Glomerular visceral epithelial cell (primary cell): ENCODE results near the gene PIGV.

Experiments used
- DNase-seq: peaks from one replicate; pipeline ENCODE4 v3.0.0-alpha.2; 2016; ENCODE audit errors: extremely low spot score

Gene PIGV

DNA sequence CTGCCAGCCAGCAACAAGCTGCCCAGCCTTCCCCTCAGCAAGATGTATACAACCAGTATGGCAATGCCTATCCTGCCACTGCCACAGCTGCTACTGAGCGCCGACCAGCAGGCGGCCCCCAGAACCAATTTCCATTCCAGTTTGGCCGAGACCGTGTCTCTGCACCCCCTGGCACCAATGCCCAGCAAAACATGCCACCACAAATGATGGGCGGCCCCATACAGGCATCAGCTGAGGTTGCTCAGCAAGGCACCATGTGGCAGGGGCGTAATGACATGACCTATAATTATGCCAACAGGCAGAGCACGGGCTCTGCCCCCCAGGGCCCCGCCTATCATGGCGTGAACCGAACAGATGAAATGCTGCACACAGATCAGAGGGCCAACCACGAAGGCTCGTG is 13.3 kb upstream of the PIGV start:
- no peak for DNase-seq

DNA sequence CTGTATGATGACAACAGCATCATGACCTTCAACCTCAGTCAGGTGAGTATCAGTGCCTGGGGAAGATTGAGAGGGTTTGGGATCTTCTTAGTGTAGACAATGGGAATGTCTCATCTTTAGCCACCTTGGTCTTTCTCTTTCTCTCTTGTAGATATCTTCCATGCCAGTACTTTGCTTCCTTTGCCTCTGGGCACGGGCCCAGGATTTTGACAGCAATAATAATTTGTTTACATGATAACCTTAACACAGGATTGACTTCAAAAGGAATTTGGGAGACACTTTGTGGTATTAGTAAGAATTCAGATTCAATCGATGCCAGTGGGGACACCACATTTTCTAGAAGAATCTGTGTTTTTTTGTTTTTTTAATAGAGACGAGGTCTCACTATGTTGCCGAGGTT is 12.1 kb upstream of the PIGV start:
- no peak for DNase-seq

DNA sequence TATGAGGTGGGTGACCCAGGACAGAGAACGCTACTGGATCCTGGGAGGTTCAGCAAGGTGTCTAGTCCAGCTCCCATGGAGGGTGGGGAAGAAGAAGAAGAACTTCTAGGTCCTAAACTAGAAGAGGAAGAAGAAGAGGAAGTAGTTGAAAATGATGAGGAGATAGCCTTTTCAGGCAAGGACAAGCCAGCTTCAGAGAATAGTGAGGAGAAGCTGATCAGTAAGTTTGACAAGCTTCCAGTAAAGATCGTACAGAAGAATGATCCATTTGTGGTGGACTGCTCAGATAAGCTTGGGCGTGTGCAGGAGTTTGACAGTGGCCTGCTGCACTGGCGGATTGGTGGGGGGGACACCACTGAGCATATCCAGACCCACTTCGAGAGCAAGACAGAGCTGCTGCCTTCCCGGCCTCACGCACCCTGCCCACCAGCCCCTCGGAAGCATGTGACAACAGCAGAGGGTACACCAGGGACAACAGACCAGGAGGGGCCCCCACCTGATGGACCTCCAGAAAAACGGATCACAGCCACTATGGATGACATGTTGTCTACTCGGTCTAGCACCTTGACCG is 8.6 kb upstream of the PIGV start:
- DNase-seq, result no peak

DNA sequence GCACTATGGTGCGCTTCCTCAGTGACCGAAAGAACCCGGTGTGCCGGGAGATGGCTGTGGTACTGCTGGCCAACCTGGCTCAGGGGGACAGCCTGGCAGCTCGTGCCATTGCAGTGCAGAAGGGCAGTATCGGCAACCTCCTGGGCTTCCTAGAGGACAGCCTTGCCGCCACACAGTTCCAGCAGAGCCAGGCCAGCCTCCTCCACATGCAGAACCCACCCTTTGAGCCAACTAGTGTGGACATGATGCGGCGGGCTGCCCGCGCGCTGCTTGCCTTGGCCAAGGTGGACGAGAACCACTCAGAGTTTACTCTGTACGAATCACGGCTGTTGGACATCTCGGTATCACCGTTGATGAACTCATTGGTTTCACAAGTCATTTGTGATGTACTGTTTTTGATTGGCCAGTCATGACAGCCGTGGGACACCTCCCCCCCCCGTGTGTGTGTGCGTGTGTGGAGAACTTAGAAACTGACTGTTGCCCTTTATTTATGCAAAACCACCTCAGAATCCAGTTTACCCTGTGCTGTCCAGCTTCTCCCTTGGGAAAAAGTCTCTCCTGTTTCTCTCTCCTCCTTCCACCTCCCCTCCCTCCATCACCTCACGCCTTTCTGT is 7.3 kb upstream of the PIGV start:
- DNase-seq, result no peak

DNA sequence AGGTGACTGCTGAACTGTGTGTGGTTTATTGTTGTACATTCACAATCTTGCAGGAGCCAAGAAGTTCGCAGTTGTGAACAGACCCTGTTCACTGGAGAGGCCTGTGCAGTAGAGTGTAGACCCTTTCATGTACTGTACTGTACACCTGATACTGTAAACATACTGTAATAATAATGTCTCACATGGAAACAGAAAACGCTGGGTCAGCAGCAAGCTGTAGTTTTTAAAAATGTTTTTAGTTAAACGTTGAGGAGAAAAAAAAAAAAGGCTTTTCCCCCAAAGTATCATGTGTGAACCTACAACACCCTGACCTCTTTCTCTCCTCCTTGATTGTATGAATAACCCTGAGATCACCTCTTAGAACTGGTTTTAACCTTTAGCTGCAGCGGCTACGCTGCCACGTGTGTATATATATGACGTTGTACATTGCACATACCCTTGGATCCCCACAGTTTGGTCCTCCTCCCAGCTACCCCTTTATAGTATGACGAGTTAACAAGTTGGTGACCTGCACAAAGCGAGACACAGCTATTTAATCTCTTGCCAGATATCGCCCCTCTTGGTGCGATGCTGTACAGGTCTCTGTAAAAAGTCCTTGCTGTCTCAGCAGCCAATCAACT is 6.4 kb upstream of the PIGV start:
- DNase-seq, result no peak

DNA sequence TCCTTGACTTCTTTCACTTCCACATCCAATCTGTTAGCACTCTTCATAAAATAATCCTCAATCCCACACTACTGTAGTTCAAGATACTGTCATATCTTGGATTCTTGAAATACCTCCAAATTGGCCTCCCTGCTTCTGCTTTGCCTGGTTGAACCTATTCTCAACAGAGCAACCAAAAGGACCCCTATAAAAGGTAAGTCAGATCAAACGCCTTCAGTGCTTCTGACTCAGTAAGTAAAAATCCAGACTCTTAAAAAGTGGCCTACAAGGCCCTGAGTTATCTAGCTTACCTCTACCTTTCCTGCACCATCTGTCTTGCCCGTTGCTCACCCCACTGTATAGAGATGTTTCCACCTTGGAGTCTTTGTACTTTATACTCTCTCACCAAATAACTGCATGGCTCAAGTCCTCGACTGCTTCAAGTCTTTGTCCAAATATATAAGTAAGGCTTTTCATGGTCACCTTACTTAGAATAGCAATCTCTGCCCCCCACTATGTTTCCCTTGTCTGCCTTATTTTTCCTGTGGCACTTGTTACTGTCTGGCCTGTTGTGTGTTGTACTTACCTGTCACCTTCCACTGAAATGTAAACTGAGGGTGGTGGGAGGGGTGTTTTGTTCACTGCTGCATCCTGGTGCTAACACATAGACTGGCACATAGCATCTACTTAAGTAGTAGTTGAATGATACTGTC is 5.1 kb upstream of the PIGV start:
- DNase-seq, result no peak

DNA sequence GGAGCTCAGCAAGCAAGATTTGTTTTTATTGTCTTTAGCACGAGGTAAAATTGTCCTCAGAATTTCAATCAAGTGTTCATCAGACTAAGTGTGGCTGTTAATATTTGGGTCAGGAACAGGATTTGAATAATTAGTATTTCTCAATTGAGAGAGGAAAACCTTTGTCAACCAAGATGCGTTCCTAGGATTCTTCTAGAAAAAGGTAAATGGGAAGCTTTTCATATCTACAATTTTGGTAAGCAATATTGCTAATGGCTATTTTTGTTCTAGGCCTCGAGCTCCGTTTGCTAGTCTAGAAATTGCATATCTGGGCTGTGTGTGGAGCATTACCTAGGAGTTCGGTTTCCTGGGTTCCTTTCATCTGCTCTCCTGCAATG is 4.1 kb upstream of the PIGV start:
- DNase-seq, result no peak

DNA sequence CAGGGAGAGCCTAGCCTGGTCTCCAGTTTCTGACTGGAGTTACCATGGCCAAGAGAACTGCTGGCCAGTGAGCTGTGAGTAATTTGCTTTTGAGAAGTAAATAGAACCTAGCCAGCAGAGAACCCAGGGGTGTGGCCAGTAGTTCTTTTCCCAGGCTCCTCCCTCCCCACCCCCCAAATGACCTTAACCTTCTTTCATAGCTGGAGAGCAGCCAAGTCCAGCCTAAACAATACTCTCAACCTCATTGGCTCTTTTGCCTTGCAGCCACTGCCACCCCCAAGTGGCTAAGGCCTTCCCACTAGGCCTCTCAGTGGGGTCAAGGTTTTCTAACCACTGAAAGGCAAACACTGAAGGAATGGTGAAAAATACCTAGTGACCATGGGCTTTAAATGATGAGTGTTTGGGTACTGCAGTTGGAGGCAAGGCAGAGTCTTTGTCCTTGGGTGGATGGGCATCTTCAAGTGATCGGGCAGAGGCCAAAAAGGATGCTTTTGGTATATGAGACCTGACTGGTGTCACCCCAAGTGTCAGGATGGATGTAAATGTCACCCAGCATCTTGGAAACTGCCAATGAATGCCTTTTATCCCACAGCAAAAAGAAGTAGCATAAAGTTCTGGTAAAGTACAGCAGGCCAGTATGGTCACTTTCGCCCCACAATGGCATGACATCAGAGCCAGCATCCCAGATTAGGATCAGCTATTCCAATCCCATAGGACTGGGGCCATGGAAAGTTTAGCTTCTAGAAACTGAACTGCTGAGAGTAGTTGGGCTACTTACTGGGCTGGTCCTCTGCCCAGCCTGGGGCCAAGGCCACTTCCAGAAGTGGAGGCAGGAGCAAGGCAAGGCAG is 3.5 kb upstream of the PIGV start:
- peak; percentile 54 for DNase-seq

DNA sequence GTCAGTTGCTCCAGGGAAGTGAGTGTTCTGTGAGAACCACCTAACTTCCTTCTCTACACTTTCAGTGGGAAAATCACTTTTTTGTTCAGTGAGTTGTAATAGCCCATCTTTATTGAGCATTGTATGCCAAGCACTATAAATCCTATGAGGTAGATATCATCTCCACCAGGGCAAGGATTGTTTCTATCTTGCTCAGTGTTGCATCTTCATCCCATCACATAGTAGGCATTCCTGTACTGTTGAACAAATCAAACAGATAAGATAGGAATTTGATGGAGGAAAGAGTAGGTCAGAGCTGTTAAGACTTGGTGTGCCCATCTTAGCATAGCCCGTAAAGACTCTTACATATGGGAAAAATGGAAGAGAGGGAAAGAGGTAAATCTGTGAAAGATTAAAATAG is 2.9 kb upstream of the PIGV start:
- DNase-seq, result no peak

DNA sequence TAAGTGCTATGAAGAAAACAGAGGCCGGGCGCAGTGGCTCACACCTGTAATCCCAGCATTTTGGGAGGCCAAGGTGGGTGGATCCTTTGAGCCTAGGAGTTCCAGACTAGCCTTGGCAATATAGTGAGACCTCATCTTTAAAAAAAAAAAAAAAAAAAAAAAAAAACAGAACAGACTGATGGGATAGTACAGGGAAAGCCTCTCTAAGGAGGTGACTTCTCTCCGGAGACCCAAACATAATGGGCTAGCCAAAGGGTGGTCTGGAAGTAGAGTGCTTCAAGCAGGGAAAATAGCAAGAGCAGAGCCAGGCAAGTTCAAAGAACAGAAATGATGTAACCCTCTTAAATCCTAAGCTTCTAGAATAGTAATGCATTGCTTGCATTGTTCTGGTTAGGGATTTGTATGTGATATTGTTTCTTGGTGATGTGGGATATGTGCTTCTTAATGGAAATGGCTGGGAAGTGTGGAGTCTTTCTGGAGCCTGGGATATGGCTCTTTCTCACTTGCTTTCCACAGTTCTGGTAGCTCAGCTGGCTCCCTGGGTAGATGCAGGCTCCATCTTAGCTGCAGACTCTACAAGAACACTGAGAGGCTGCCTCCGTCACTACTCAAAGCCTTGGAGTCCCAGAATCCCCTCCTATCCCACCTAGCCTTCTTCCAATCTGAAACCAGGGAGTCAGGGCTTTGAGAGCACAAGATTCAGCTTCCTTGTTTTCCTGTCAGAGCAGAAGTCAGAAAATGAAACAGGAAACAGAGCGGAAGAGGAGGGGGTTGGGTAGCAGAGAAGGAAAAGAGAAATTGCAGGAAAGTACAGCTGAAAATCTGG is 1.9 kb upstream of the PIGV start:
- no peak for DNase-seq

DNA sequence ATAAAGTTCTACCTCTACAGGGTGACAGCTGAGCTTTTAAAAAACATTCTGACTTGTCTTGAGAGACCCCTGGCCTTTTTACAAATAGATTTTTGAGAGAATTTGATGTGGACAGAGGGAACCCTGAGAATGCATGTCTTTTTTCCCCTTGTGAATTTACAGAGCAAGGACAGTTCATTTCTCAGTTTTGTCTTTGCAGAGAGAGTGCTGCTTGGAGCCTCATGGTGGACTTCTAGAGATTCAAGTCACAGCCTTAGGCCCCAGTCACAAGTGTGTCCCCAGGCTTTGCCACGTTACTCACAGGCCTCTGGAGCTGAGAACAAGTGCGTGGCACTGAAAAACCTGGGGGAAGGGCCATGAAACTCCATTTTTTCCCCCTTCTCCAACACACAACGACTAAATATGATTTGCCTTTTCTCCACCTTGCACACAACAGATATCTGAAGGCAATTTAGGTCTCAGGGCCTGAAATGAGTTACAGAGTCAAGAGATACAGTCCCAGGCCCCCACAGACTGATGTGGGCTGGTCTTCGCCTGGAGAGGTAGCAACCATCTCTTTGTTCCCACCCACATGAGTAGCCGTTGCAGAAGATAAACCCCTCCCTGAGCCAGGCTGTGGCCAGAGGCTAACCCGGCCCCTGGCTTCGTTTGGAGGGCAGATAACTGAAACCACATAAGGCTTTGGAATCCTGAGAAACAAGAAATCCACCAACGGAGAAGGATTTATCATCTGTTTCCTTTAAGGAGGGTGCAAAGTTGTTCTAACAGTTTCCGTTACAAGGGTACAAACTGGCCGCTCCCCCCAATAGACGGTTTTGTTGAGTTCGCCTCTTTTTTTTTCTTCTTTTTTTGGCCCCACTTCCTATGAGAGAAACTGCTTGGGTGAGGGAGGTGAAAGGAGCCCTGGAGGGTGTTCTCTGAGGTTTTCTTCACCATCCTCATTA is 1.0 kb upstream of the PIGV start:
- peak; percentile 82 for DNase-seq

DNA sequence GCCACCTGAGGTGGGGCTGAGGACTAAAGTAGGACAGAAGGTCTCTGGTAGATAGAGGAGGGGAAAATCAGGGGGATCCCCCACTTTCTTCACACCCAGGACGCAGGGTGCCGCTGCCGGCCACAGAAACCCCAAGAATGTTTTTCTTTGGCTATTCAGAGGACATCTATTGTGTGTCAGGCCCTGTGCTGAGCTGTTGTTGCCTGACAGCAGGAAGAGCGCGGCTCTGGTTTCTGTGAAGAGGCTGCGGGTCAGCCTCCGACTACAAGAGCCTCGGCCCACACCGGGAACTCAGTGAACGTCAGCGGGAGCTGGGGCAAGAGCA is 407 bp upstream of the PIGV start:
- DNase-seq, result peak; percentile 75

DNA sequence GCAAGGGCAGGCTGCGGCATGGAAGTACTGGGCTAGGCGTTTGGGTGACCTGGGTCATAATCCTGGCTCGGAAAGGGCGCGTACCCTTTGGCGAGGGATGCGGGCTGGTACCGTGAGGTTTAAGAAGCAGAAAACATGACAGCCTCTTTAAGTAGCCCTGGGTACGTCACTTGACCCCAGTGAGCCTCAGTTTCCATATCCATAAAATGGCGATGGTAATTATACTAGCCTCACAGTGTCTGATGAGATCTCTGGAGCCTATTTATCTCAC is 700 bp downstream of the PIGV start:
- DNase-seq, result no peak

DNA sequence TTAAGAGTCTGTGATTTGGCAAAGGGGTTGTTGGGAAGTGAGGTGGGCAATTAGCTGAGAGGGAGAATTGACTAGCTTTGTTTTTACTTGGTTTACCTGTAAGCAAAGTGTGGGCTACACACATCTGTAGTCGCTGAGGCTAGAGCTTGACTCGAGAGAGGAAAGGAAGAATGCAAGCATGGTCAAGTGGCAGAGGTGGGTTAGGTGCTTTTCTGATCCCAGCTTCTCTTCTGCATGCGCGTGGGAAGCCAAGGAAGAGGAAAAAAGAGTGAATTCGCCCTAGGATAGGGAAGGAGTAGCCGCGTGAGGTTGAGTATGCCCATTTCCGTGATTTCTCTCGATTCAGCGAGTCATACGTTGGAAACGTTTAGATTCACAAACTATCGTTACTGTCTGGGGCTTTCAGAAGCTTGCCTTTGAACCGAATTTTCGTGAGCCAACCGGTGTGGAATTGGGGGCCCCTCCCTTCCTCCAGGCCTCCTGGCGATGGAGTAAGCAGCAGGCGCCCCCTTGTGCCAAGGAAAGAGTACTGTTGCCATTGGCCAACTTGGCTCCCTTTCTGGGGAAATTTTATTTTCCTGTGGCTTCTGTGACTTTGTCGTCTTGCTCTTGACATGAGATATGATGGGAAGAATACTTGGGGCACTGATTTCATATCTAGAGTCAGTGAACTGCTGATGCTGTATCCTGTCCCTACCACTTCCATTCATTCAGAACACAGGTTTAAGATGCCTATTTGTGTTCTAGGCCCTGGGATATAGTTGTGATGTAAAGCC is 1.3 kb downstream of the PIGV start:
- DNase-seq, result peak; percentile 84

DNA sequence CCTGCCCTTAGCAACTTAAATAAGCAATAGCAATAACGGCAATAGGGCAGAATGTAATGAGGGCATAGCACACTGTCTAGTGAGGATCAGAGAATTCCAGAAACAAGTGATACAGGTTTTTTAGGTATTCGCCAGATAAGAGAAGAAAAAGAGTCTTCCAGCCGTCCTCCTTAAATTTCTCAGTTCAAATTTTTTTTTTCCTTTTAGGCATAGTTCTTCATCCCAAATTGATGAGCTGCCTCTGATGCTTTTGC is 1.8 kb downstream of the PIGV start:
- DNase-seq, result no peak

DNA sequence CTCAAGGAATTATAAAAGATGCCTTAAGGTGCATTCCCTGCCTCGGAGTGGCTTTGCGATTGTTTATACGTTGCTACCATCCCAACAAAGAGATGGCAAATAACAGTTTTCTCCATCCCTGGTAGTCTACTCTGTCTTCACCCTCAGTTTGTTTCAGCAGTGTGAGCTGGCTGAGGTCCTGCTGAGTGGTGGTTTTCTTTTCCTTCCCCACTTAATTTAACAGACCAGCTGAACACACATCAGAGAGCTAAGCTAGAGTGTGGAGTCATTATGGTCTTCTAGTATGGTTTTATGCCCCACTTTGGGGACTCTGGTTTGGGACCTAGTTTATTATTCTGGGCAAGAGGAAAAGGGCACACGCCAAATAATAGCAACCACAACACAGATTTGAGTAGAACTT is 2.2 kb downstream of the PIGV start:
- DNase-seq, result no peak

DNA sequence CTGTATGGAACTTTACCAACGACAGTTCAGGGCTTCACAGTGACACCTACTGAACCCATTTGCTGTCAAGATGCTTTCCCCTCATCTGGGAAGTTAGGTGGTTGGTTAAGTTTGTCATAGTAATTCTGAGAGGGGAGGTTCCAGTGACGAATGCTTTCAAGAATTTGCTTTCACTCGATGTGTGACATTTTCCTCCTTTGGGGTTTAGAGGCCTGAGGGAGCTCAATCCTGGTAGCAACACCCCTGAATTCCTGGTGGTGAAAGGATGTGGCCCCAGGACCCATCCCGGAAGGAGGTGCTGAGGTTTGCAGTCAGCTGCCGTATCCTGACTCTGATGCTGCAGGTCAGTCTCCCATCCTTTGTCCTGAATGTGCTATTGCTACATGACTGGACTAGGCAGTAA is 2.8 kb downstream of the PIGV start:
- DNase-seq, result peak; percentile 47

DNA sequence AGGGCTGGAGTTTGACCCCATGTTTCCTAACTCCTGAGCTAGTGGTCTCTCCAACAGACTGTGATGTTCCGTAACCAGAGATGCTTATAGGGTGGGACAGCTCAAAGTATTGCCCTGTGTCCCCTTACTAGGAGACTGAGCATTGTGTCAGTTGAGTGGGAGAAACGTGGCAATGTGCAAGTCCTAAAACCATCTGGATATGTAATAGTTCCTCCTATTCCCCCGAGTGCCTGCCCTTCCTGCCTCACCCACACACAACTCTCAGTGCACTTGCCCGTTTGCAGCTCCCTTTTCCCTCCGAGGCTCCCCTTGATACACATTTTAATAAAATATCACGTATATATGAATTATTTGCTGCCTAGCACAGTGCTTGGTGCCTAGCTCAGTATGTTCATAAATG is 3.4 kb downstream of the PIGV start:
- no peak for DNase-seq

DNA sequence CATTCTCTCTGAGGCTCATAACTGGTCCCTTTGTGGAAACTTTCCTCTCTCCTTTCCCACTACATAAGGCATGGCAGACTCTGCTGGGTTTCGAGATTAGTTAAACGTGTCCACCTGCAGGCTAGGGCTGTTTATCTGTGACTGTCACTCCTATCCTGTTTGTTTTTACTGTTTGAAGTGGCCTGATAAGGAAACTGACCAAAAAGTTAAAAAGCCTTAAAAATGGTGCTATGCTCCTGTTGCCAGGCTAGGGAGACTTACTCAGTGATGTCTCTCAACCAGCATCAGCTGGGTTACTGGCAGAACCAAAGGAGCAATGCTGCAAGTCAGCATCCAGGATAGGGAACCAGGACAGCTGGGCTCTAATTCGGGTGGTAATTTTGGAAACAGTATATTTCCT is 3.9 kb downstream of the PIGV start:
- no peak for DNase-seq

DNA sequence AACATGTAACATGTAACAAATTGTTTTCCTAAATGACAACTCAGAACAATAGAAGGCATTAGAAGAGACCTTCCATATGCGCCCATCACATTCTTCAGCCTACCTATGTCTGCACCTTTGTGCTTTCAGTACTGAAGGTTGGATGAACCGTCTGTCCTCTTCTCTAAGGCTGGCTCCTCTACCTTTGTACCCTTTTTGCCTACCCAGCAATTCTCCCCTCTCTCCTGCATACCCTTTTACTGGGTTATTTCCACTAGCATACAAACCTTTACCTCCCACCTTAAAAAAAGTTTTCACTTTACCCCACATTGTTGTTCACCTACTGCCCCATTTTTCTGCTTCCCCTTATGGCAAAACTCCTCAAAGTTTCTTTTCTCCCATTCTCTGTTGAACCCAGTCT is 5.2 kb downstream of the PIGV start:
- no peak for DNase-seq
